22Rv1 (cell line): Measurements from ENCODE around the gene D2HGDH.

Experiments
- H3K27ac ChIP-seq: fragments of 450-650 bp; 2 replicates; pipeline ENCODE4 v1.5.1; 2017
- ZFX ChIP-seq: fragments of 450-650 bp; IDR thresholded peaks from 2 replicates; pipeline ENCODE4 v1.6.1; 2017; ENCODE audit warnings: antibody characterized with exemption, borderline replicate concordance
- TF ChIP-seq, protein P1 (sequence below): fragments of 450-650 bp; IDR thresholded peaks from 2 replicates; pipeline ENCODE4 v1.5.1; 2017; ENCODE audit warnings: mild to moderate bottlenecking

The D2HGDH gene

DNA sequence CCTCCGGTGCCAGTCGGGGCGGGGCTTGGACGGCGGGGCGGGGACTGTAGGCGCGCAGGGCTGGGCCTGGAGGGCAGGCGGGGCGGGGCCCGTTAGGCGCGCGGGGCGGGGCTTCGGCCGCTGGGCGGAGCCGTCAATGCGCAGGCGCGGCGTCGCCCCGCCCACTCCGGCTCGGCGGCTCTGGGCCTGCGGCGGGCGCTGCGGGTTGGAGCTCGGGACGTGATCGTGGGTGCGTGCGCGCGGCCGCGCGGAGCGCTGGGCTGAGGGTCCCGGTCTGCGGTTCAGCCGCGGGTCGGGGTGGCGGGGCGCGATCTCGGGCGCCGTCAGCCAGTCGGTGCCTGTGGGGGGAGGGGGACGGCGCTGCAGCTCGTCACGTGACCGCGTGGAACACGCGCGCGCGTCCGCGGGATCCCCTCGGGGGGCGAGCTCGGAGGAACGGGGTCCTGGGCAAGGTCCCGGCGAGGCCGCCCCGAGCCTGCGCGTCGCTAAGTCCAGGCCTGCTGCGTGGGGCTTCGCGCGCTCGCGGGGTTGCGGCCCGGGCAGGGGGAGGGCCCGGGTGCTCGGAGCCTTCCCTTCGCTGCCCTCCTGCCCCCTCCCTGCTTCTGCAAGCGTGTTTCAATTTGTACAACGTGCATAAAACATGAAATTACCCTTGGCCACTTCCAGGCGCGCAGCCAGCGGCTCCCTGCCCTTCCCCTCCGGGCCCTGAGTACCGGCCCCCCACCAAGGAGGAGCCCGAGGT lies at the start of gene D2HGDH:
Gene D2HGDH (plus strand): TSS at position 164 of the 742 bp plus-strand sequence. CDS start 595 bp downstream, outside the sequence.
- peak within 1 kb of the TSS; percentile 75 for H3K27ac ChIP-seq

DNA sequence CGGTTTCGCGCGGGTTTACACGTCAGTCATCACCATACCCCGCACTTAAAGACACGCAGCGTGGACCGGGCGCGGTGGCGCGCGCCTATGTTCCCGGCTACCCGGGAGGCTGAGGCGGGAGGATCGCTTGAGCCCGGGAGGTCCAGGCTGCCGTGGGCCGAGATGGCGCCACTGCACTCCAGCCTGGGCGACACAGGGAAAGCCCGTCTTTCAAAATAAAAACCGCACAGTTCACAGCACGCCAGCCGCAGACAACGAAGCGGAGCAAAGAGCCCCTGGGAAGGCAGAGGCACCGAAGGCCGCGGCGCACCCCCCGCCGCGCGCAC lies 48.1 kb upstream of the D2HGDH start:
- TF ChIP-seq ZFX = no peak
- TF ChIP-seq, protein P1, sequence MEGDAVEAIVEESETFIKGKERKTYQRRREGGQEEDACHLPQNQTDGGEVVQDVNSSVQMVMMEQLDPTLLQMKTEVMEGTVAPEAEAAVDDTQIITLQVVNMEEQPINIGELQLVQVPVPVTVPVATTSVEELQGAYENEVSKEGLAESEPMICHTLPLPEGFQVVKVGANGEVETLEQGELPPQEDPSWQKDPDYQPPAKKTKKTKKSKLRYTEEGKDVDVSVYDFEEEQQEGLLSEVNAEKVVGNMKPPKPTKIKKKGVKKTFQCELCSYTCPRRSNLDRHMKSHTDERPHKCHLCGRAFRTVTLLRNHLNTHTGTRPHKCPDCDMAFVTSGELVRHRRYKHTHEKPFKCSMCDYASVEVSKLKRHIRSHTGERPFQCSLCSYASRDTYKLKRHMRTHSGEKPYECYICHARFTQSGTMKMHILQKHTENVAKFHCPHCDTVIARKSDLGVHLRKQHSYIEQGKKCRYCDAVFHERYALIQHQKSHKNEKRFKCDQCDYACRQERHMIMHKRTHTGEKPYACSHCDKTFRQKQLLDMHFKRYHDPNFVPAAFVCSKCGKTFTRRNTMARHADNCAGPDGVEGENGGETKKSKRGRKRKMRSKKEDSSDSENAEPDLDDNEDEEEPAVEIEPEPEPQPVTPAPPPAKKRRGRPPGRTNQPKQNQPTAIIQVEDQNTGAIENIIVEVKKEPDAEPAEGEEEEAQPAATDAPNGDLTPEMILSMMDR = no peak
- H3K27ac ChIP-seq = peak overlapping the region; percentile 90

More for the DNA sequence above, at the start of gene D2HGDH:
- TF ChIP-seq ZFX = no peak
- TF ChIP-seq, protein P1 = no peak

DNA sequence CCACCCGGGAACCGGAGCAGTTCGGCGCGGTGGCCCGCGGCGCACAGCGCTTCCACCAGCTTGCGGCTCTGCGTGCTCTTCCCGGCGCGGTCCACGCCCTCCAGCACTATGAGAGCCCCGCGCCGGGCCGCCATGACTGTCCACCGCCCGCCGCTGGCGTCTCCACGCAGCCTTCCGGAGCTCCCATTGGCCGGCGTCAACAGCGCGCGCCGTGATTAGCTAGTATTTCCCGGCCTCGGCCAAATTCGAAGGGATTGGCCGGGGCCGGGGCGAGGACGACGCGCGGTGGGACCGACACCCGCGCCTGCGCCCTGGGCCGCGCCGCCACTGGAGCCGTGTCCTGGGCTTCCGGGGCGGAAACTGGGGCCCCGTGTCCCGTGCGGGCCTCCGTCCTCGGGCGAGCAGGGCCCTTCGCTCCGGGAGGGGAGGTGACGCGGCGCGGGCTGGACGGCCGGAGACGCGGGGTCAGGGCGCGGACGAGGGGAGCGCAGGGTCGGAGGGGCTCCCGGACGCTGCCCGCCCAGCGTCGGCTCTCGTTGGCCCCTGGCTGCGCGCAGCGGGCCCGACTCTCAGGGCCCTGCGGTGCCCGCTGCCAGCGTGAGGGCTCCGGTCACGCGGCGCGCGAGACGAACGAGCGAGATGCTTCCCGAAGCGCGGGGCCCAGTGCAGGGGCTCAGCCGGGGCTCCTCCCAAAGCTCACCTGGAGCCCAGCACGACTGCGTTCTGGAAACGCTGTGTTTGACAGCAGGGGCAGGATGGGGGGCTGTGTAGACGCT lies 47.6 kb upstream of the D2HGDH start, which contains the start of gene DTYMK:
Gene DTYMK (minus strand): TSS at position 166 of the 776 bp plus-strand sequence. CDS start 32 bp downstream, at position 134.
- TF ChIP-seq ZFX = no peak
- TF ChIP-seq, protein P1 = no peak
- peak within 1 kb of the TSS; percentile 90 for H3K27ac ChIP-seq

DNA sequence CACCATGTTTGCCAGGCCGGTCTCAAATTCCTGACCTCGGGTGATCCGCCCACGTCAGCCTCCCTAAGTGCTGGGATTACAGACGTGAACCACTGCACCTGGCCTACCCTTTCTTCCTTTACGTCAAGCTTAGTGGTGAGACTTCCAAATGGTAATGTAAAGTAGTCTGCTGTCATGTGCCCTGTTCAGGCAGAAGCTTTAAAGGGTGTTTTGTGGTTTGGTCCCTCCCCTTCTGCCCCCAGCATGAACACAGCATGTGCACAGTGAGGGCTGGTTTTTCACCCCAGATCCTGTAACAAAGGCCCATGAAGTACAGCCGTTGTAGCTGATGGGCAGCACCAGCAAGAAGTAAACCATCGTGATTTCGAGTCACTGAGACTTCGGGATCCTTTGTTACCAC lies 45.1 kb upstream of the D2HGDH start:
- H3K27ac ChIP-seq = no peak overlapping the region
- TF ChIP-seq, protein P1 = no peak
- no peak for TF ChIP-seq ZFX

DNA sequence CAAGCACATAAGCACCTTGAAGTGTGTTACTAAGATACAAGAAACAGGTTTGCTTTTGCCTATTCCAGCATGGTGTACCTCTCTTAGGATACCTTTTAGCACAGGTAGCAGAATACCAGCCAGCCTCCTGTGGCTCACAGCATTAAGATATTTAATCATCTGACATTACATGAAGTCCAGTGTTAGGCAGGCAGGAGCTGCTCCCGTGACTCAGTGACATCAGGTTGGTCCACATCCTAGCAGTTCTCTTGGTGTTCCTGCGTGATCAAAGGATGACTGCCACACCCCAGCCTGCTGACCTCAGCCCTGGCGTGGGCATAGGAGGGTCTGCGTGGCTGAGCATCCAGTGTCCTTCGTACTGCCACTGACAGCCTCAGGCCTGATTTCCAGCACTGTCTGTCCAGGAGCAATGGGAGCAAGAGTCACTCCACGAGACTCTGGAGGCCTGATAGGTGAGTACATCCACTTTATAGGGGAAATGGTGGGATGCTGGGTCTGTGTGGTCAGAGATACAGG lies 44.2 kb upstream of the D2HGDH start:
- TF ChIP-seq ZFX = no peak
- TF ChIP-seq, protein P1 = no peak
- H3K27ac ChIP-seq = no peak overlapping the region

DNA sequence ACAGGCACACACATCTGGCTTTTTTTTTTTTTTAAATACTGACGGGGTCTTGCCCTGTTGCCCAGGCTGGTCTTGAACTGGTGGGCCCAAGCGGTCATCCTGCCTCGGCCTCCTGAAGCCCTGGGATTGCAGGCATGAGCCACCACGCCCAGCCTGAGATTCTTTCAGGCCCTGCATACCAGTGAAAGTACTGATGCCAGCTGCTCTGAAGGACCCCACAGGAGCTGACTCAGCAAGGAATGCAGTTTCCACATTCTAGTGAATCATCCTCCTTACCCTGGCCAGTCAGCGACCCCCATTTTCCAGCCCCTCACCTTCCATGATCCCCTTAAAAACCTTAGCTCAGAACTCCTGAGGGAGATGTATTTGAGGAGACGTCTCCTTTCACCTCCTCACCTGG lies 42.0 kb upstream of the D2HGDH start:
- TF ChIP-seq ZFX = no peak
- TF ChIP-seq, protein P1 = no peak
- H3K27ac ChIP-seq = no peak overlapping the region

DNA sequence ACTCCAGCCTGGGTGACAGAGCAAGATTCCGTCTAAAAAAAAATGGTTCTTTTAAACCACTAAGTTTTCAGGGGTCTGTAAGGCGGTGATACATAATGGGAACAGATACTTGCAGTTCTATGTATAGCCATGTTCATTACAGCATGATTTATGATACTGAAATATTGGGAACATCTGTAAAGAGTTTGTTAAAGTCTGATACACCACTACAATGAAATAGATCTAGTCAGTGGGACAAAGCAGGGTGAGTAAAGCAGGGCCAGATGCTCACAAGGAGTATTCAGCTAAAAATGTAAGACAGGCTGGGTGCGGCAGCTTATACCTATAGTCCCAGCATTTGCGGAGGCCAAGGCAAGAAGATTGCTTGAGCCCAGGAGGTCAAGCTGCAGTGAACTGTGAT lies 38.8 kb upstream of the D2HGDH start:
- TF ChIP-seq ZFX = no peak
- TF ChIP-seq, protein P1 = no peak
- no peak overlapping the region for H3K27ac ChIP-seq
